Stomach smooth muscle (tissue), 2 donors: ENCODE measurements around the gene ADGRD1.
A peak's percentile ranks its signal among the peaks of the same experiment; 100 is the strongest.
"Not testable (repeated sequence)": the region's sequence is repeated elsewhere in the genome, so short reads cannot be mapped to it uniquely, and the experiment has no call there.

Source experiments
- H3K27ac ChIP-seq: one replicate; pipeline ENCODE4 v1.7.0; 2013; ENCODE audit warnings: mild to moderate bottlenecking, low read length, inconsistent platforms
- H3K27me3 ChIP-seq, 2 donors: one replicate each; pipeline ENCODE4 v1.7.0; 2013; ENCODE audit warnings: low read length in 2 of 2; ENCODE audit not compliant: insufficient read depth in 2 of 2, control insufficient read depth in 1 of 2
- H3K36me3 ChIP-seq, 2 donors: one replicate each; pipeline ENCODE4 v1.7.0; 2013; ENCODE audit warnings: low read length in 2 of 2; ENCODE audit not compliant: control insufficient read depth in 2 of 2, insufficient read depth in 2 of 2
- H3K4me1 ChIP-seq: one replicate; pipeline ENCODE4 v1.7.0; 2013; ENCODE audit warnings: low read length; ENCODE audit not compliant: control insufficient read depth, insufficient read depth
- H3K4me3 ChIP-seq, 2 donors: one replicate each; pipeline ENCODE4 v1.7.0; 2013; ENCODE audit warnings: low read length in 2 of 2
- H3K9ac ChIP-seq, 2 donors: one replicate each; pipeline ENCODE4 v1.7.0; 2013; ENCODE audit warnings: low read length in 2 of 2, mild to moderate bottlenecking in 1 of 2
- H3K9me3 ChIP-seq, 2 donors: one replicate each; pipeline ENCODE4 v1.7.0; 2013; ENCODE audit warnings: low read length in 2 of 2; ENCODE audit not compliant: control insufficient read depth in 2 of 2
- donor health status: healthy.
- donor health status: Pancreatic carcinoma.

ADGRD1 gene

GRCh38 chr12:131116468-131117117 lies 162.9 kb downstream of the ADGRD1 start:
- H3K27ac ChIP-seq, result no peak overlapping the region
- H3K4me3 ChIP-seq, result peak overlapping the region in 1 of 2 donors; percentile 35
- peaks cover 20 to 23% of the 10 kb centered on the region in 2 donors for H3K36me3 ChIP-seq
- peaks cover 5% of the 10 kb centered on the region for H3K4me1 ChIP-seq
- no peaks in the 10 kb centered on the region for H3K9me3 ChIP-seq
- H3K9ac ChIP-seq, result no peak overlapping the region
- no peaks in the 10 kb centered on the region for H3K27me3 ChIP-seq

- Histone ChIP-seq H3K36me3 (peaks cover 20 to 22% of the 10 kb centered on the region in 2 donors), H3K9ac (no peak overlapping the region), H3K27me3 (no peaks in the 10 kb centered on the region), H3K4me3 (no peak overlapping the region), H3K27ac (no peak overlapping the region), H3K9me3 (no peaks in the 10 kb centered on the region), H3K4me1 (peaks cover 3% of the 10 kb centered on the region)
Measured at GRCh38 chr12:131117438-131118245, 163.9 kb downstream of the ADGRD1 start.

GRCh38 chr12:131118371-131118770 lies 164.7 kb downstream of the ADGRD1 start:
- Histone ChIP-seq H3K4me3 (no peak overlapping the region), H3K36me3 (peaks cover 19 to 22% of the 10 kb centered on the region in 2 donors), H3K27ac (no peak overlapping the region), H3K9me3 (no peaks in the 10 kb centered on the region), H3K4me1 (peaks cover 3% of the 10 kb centered on the region), H3K9ac (no peak overlapping the region), H3K27me3 (no peaks in the 10 kb centered on the region)

- not testable (repeated sequence) for H3K4me1 ChIP-seq, H3K9me3 ChIP-seq, H3K27me3 ChIP-seq, H3K27ac ChIP-seq, H3K9ac ChIP-seq, H3K4me3 ChIP-seq
- H3K36me3 ChIP-seq, result peaks cover 11 to 22% of the 10 kb centered on the region in 2 donors
Measured at GRCh38 chr12:131119345-131119744, 165.6 kb downstream of the ADGRD1 start.

GRCh38 chr12:131119936-131120335 lies 166.2 kb downstream of the ADGRD1 start:
- H3K36me3 ChIP-seq, result peaks cover 10 to 22% of the 10 kb centered on the region in 2 donors
- H3K4me3 ChIP-seq, result no peak overlapping the region
- no peak overlapping the region for H3K9ac ChIP-seq
- H3K4me1 ChIP-seq, result peaks cover 3% of the 10 kb centered on the region
- H3K27me3 ChIP-seq, result no peaks in the 10 kb centered on the region
- no peak overlapping the region for H3K27ac ChIP-seq
- H3K9me3 ChIP-seq, result no peaks in the 10 kb centered on the region

GRCh38 chr12:131120831-131121271 lies 167.1 kb downstream of the ADGRD1 start:
- Histone ChIP-seq H3K27ac (no peak overlapping the region), H3K4me1 (peaks cover 2% of the 10 kb centered on the region), H3K9ac (no peak overlapping the region), H3K36me3 (peaks cover 6 to 18% of the 10 kb centered on the region in 2 donors), H3K4me3 (no peak overlapping the region), H3K9me3 (no peaks in the 10 kb centered on the region), H3K27me3 (no peaks in the 10 kb centered on the region)

GRCh38 chr12:131121705-131122405 lies 168.1 kb downstream of the ADGRD1 start:
- Histone ChIP-seq H3K4me1 (no peaks in the 10 kb centered on the region), H3K27ac (no peak overlapping the region), H3K27me3 (no peaks in the 10 kb centered on the region), H3K36me3 (peaks cover 6 to 18% of the 10 kb centered on the region in 2 donors), H3K4me3 (no peak overlapping the region), H3K9ac (no peak overlapping the region), H3K9me3 (no peaks in the 10 kb centered on the region)

GRCh38 chr12:131122631-131123030 lies 168.9 kb downstream of the ADGRD1 start:
- H3K9me3 ChIP-seq, result no peaks in the 10 kb centered on the region

GRCh38 chr12:131123817-131124216 lies 170.1 kb downstream of the ADGRD1 start:
- no peaks in the 10 kb centered on the region for H3K27me3 ChIP-seq
- H3K9ac ChIP-seq, result no peak overlapping the region
- H3K9me3 ChIP-seq, result no peaks in the 10 kb centered on the region
- no peaks in the 10 kb centered on the region for H3K4me1 ChIP-seq
- peaks cover 4 to 9% of the 10 kb centered on the region in 2 donors for H3K36me3 ChIP-seq
- no peak overlapping the region for H3K4me3 ChIP-seq
- no peak overlapping the region for H3K27ac ChIP-seq

More at GRCh38 chr12:131122631-131123030, 168.9 kb downstream of the ADGRD1 start:
- H3K4me3 ChIP-seq, result no peak overlapping the region
- H3K27me3 ChIP-seq, result no peaks in the 10 kb centered on the region
- H3K27ac ChIP-seq, result no peak overlapping the region
- H3K4me1 ChIP-seq, result no peaks in the 10 kb centered on the region
- peaks cover 6 to 17% of the 10 kb centered on the region in 2 donors for H3K36me3 ChIP-seq
- no peak overlapping the region for H3K9ac ChIP-seq

GRCh38 chr12:131124487-131125280 lies 171.0 kb downstream of the ADGRD1 start:
- Histone ChIP-seq H3K9me3 (no peaks in the 10 kb centered on the region), H3K27me3 (no peaks in the 10 kb centered on the region), H3K4me3 (no peak overlapping the region), H3K9ac (no peak overlapping the region), H3K4me1 (no peaks in the 10 kb centered on the region), H3K36me3 (peaks cover 3 to 7% of the 10 kb centered on the region in 2 donors), H3K27ac (no peak overlapping the region)
